Adrenal gland (tissue), 12 donors: ENCODE data around the gene CHID1. TPM values are rescaled to one million over a fixed set of nuclear protein-coding genes. Genes with fewer than 3 reads are reported as not detected.

Experiments used
- DNase-seq, 7 donors: peaks; one replicate each; pipeline ENCODE4 v3.0.0-alpha.2; 2019 to 2020
- H3K27ac ChIP-seq, 5 donors: fragments of 200-600 bp; sonication (generic) in 4 of 5; 1 replicate in 3 of 5; 2 replicates in 2 of 5; pipeline versions ENCODE4 v1.5.1 to v1.8.0; 2016 to 2020; ENCODE audit warnings: mild to moderate bottlenecking in 1 of 5
- H3K27me3 ChIP-seq: fragments of 200-600 bp; 2 replicates; pipeline ENCODE4 v1.8.0; 2021
- H3K36me3 ChIP-seq, 2 donors: fragments of 200-600 bp; replicated peaks in 1 of 2; 1 replicate in 1 of 2; 2 replicates in 1 of 2; pipeline versions ENCODE4 v1.5.1 to v1.8.0; 2018 to 2022
- H3K4me1 ChIP-seq, 2 donors: fragments of 200-600 bp; replicated peaks in 1 of 2; 1 replicate in 1 of 2; 2 replicates in 1 of 2; pipeline versions ENCODE4 v1.5.1 to v1.8.0; 2018 to 2021
- H3K4me3 ChIP-seq, 4 donors: fragments of 200-600 bp; sonication (generic) in 3 of 4; one replicate each; pipeline ENCODE4 v1.5.1; 2016 to 2018
- H3K9me3 ChIP-seq, 3 donors: fragments of 200-600 bp; sonication (generic) in 1 of 3; replicated peaks in 1 of 3; 1 replicate in 2 of 3; 2 replicates in 1 of 3; pipeline versions ENCODE4 v1.5.1 to v1.8.0; 2016 to 2021
- CTCF ChIP-seq, 6 experiments: fragments of 450-650 bp in 4 of 6; fragments of 200-600 bp in 2 of 6; sonication (generic) in 1 of 6; IDR thresholded peaks; 1 replicate in 5 of 6; 2 replicates in 1 of 6; pipeline versions ENCODE4 v1.5.1 to v1.8.0; 2016 to 2021; ENCODE audit warnings: antibody characterized with exemption in 6 of 6, mild to moderate bottlenecking in 2 of 6, moderate library complexity in 1 of 6
- POLR2A ChIP-seq, 2 donors: fragments of 450-650 bp; IDR thresholded peaks; one replicate each; pipeline ENCODE4 v1.6.1; 2017; ENCODE audit warnings: antibody characterized with exemption in 2 of 2, mild to moderate bottlenecking in 2 of 2, moderate library complexity in 1 of 2
- WGBS, 4 donors: extraction: QIAGEN DNeasy Blood & Tissue Kit in 2 of 4; methylation state at CpG; one replicate each; pipeline versions ENCODE4 v1.1.5 to v1.1.7; 2013 to 2017; 5-methylcytosine and 5-hydroxymethylcytosine counted together
- intact Hi-C, 2 donors: fragments of 100-400 bp; cut with DNase I; formaldehyde crosslinking; loops; one replicate each; pipeline versions ENCODE4 v1.14.1 to v1.15.0; 2022 to 2023
- polyA plus RNA-seq, 3 donors: library from polyadenylated mRNA; stranded (reverse); fragments of 200-250 nt in 2 of 3; fragments of 350-450 nt in 1 of 3; fragmentation: Illumina TruSeq in 1 of 3; extraction: RNeasy Lipid Tissue Mini Kit (QIAGEN cat#74804) in 1 of 3; gene quantifications; one replicate each; pipeline ENCODE4 v1.2.3, GENCODE V29; 2013 to 2014
- total RNA-seq, 9 donors: library from RNA; depleted of rRNA in 4 of 9; stranded (reverse); fragments of >200 nt in 4 of 9; fragments of 120-200 nt in 1 of 9; fragmentation: NEBNext Ultra II Directional in 1 of 9; extraction: Animal tissue kit (Norgen Biotek cat#: 25700) in 1 of 9; gene quantifications; one replicate each; pipeline versions ENCODE4 v1.1.0 to v1.2.4, GENCODE V29; 2013 to 2023
- donor health status: healthy with polysubstance abuse.
- donor health status: Bipolar disorder and iron deficiency.
- donor health status: DM: yes; HTN: yes; CAD: no.
- donor health status: DM: no; HTN: no; CAD: no.
- donor health status: DM: no; HTN: no; CAD: no.
- donor health status: DM: yes; HTN: yes; CAD: no.

CHID1 gene
- total and polyA plus RNA-seq, 12 donors, result 39.2 to 220 (median 96.6) TPM

DNA sequence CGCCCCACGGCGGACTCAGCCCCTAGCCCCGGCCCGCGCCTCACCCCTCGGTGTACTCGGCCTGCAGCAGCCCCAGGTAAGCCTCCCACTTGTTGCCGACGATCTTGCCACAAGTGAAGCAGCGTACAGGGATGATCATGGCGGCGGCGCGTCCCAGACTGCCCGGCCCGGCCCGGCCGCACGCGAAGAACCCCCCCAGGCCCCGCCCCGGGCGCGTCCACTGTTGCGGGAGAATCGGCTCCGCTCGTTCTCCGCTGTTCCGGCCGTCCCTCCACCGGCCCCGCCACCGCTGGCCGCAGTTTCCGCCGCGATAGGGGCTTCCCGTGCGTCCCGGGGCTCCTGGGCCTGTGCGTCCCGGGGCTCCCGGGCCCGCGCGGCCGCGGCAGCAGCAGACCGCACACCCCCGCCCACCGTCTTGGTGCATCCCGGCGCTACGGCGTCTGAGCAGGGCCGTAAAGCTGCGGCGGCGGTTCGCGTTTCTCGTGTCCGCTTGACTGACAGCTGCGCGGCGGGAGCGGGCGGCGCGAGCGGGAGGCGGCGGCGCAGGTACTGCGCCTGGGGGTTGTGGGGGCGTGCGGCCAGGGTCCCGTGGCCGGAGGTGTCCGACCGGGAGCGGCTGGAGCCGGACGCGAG, 68.1 kb downstream of the CHID1 start, which contains the start of the genes POLR2L and TSPAN4:
Gene POLR2L (minus strand): TSS at position 160 of the 633 bp plus-strand sequence. CDS start 21 bp downstream, at position 139.
Gene TSPAN4 (plus strand): TSS at position 483 of the 633 bp plus-strand sequence. CDS start 7,453 bp downstream, outside the sequence.
- peak; percentile 73 to 89 for TF ChIP-seq POLR2A (IDR thresholded peaks at IDR 0.05)
- peak in 2 of 6 experiments; percentile 16 to 32 for TF ChIP-seq CTCF (IDR thresholded peaks at IDR 0.05)
- WGBS, 4 donors, result 0 to 1% (median 0%) methylated on average over 25 to 87 of the region's 87 CpGs; no CpG with 5 or more reads in 1 of the 4 donors
- H3K4me3 ChIP-seq, result peak within 1 kb of the TSS; percentile 79 to 97 (median 91)
- peaks cover 31 to 40% of the 10 kb centered on the region in 2 donors for H3K4me1 ChIP-seq
- peak within 1 kb of the TSS; percentile 62 to 97 (median 94) for H3K27ac ChIP-seq
- no peaks in the 10 kb centered on the region for H3K27me3 ChIP-seq
- DNase-seq, result peak; percentile 83 to 94 (median 89)
- H3K36me3 ChIP-seq, result peaks cover 0 to 30% of the 10 kb centered on the region in 2 donors
- intact Hi-C loops, result no loop called here
- no peaks in the 10 kb centered on the region for H3K9me3 ChIP-seq

DNA sequence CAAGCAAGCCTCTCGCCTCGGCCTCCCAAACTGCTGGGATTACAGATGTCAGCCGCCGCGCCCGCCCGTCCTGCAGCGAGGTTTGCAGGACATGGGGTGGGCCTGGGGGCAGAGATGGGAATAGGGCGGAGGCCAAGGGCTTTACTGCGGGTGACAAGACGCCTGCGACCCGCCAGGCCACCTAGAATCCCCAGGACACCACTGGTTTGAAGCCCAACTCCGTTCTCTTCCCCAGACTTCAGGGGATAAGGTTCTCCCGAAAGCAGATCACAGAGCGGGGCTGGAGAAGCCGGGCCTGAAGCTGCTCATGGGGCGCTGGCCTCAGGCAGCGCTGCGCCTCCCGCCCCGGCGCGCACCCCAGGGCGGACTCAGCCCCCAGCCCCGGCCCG, 68.6 kb downstream of the CHID1 start:
- DNase-seq, result peak in 1 of 7 donors; percentile 59
- Histone ChIP-seq H3K4me3 (peak overlapping the region; percentile 79 to 97 (median 91)), H3K4me1 (peaks cover 31 to 40% of the 10 kb centered on the region in 2 donors), H3K9me3 (no peaks in the 10 kb centered on the region), H3K27me3 (no peaks in the 10 kb centered on the region), H3K27ac (peak overlapping the region; percentile 62 to 97 (median 94)), H3K36me3 (peaks cover 0 to 35% of the 10 kb centered on the region in 2 donors)
- 0 to 1% (median 0%) methylated on average over 13 to 27 of the region's 27 CpGs for WGBS, 4 donors
- intact Hi-C loops, result no loop called here
- TF ChIP-seq POLR2A (IDR thresholded peaks at IDR 0.05) (no peak), CTCF (IDR thresholded peaks at IDR 0.05) (no peak)

- intact Hi-C loops, result no loop called here
- peaks cover 32 to 42% of the 10 kb centered on the region in 2 donors for H3K4me1 ChIP-seq
Observed at GRCh38 chr11:839875-840617, 70.6 kb downstream of the CHID1 start.

More at GRCh38 chr11:839875-840617, 70.6 kb downstream of the CHID1 start:
- TF ChIP-seq CTCF (IDR thresholded peaks at IDR 0.05) (no peak), POLR2A (IDR thresholded peaks at IDR 0.05) (no peak)
- DNase-seq, result peak in 2 of 7 donors; percentile 28 to 56
- H3K4me3 ChIP-seq, result no peak overlapping the region
- peaks cover 0 to 44% of the 10 kb centered on the region in 2 donors for H3K36me3 ChIP-seq
- no peak overlapping the region for H3K27ac ChIP-seq
- WGBS, 4 donors, result 75 to 81% (median 80%) methylated on average over 3 to 25 of the region's 25 CpGs
- no peaks in the 10 kb centered on the region for H3K9me3 ChIP-seq
- H3K27me3 ChIP-seq, result no peaks in the 10 kb centered on the region
